ENCODE measurements around the gene WWOX.

GRCh38 chr16:78930561-78930960 lies 831.1 kb downstream of the WWOX start:
- no peak for TF ChIP-seq YY1 (IDR thresholded peaks at IDR 0.05; ENCODE audit: insufficient read depth, insufficient read length)
- no peak for TF ChIP-seq ZNF274 (IDR thresholded peaks at IDR 0.05; ENCODE audit: low read depth, low read length)
- TF ChIP-seq SUZ12 (IDR thresholded peaks at IDR 0.05; ENCODE audit: extremely low read depth, insufficient read depth, insufficient read length) = no peak

Measured in NT2/D1 (cell line).